ENCODE results near the gene TUBGCP2.

The TUBGCP2 gene

DNA sequence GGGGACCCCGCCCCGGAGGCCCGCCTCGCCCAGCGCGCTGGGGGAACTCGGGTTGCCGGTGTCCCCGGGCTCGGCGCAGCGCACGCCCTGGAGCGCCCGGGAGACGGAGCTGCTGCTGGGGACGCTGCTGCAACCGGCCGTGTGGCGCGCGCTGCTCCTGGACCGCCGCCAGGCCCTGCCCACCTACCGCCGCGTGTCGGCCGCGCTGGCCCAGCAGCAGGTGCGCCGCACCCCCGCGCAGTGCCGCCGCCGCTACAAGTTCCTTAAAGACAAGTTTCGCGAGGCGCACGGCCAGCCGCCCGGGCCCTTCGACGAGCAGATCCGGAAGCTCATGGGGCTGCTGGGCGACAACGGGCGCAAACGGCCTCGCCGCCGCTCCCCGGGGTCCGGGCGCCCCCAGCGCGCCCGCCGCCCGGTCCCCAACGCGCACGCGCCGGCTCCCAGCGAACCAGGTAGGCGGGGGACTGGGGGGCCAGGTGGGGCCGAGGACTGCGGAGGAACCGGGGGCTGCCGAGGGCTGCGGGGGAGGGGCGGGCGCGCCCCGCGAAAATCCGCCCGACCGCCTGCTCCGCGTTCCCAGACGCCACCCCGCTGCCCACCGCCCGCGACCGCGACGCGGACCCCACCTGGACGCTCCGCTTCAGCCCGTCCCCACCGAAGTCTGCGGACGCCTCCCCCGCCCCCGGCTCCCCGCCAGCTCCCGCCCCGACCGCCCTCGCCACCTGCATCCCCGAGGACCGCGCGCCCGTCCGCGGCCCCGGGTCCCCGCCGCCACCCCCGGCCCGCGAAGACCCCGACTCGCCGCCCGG lies 78.1 kb downstream of the TUBGCP2 start:
- DNase-seq (ENCODE audit: low read depth in 2 of 2, low spot score in 1 of 2): no peak

DNA sequence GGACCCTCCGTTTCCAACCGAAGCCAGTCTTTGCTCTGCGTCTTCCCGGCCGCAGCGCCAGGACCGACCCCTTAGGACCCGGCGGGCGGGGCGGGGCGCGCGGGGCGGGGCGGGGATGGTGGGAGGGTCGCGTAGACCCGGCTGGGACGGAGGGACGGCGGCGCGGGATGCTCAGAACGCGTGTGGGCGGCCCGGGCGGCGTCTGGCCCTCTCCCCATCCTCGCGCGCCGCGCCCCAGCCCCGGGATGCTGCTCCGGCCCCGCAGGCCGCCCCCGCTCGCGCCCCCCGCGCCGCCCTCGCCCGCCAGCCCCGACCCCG lies 78.7 kb downstream of the TUBGCP2 start, which contains the start of gene UTF1:
Gene UTF1, plus strand, starts transcription at position 174 of the 318 bp plus-strand sequence. Its CDS starts 72 bp downstream, at position 246.
- DNase-seq (ENCODE audit: low read depth in 2 of 2, low spot score in 1 of 2): no peak

DNA sequence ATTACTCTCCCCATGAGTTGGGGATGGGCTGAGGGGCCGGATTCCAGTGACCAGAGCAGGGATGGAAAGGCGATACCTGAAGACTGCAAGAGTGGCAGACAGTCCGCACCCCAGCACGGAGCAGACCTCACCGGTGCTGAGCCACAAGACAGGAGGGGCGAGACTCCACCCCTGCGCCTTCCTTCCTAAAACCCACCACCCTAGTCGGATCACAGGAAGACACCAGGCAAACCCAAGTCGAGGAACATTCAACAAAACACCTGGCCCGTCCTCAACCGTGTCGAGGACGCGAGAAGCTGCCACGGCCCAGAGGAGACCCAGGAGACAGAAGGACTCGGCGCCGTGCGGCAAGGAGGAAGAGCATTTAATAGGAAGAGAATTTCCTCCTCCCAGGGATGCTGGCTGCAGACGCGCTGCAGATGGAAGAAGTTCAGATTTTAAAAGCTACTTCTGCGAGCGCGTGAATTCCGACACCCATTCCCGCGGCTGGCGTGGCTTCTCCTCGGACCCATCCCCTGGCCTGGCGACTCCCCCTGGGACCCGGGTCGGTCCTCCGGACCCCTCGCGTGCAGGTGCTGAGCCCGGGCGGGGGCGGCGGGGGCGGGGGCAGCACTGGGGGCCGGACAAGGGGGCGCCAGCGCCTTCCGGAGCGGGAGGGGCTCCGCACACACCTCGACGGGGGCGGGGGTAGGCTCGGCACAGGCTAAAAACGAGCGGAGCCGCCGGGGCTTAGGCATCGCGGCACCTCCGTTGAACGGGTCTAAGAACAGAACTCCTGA lies 79.2 kb downstream of the TUBGCP2 start:
- no peak for DNase-seq (ENCODE audit: low read depth in 2 of 2, low spot score in 1 of 2)

Data from stimulated activated CD8-positive, alpha-beta memory T cell treated with anti-CD3 and anti-CD28 coated beads, Interleukin-4, amount 100 ng/mL, for 4 hours (primary cell).